Dendritic cell treated with granulocyte-macrophage colony-stimulating factor and Interleukin-4, amounts not matched to agents 40 ng/mL and 50 ng/mL, for 4 days (primary cell): ENCODE measurements around the gene LRP6.

Source experiments
- H3K27ac Mint-ChIP-seq: one replicate; pipeline ENCODE4 v1.8.0; 2022; ENCODE audit warnings: mild to moderate bottlenecking, mixed read lengths
- H3K27me3 Mint-ChIP-seq: one replicate; pipeline ENCODE4 v1.8.0; 2022; ENCODE audit warnings: mild to moderate bottlenecking, mixed read lengths
- H3K36me3 Mint-ChIP-seq: one replicate; pipeline ENCODE4 v1.8.0; 2022; ENCODE audit warnings: low read depth, mixed read lengths
- H3K4me1 Mint-ChIP-seq: one replicate; pipeline ENCODE4 v1.8.0; 2022; ENCODE audit warnings: low read depth, mixed read lengths
- H3K4me3 Mint-ChIP-seq: one replicate; pipeline ENCODE4 v1.8.0; 2022; ENCODE audit warnings: mild to moderate bottlenecking, moderate library complexity, mixed read lengths
- H3K9me3 Mint-ChIP-seq: one replicate; pipeline ENCODE4 v1.8.0; 2022; ENCODE audit warnings: mixed read lengths
- intact Hi-C: fragments of 100-400 bp; cut with micrococcal nuclease; formaldehyde crosslinking; loops from one replicate; pipeline ENCODE4 v1.15.0; 2022

LRP6 gene

GRCh38 chr12:12195516-12195915 lies 71.3 kb downstream of the LRP6 start:
- Mint-ChIP-seq H3K9me3 (peaks cover 25% of the 10 kb centered on the region), H3K4me3 (no peak overlapping the region), H3K27ac (no peak overlapping the region), H3K36me3 (no peaks in the 10 kb centered on the region), H3K4me1 (no peaks in the 10 kb centered on the region), H3K27me3 (peaks cover 3% of the 10 kb centered on the region)
- intact Hi-C loops, result no loop called here

GRCh38 chr12:12195081-12195480 lies 71.8 kb downstream of the LRP6 start:
- Mint-ChIP-seq H3K4me3 (no peak overlapping the region), H3K27me3 (peaks cover 6% of the 10 kb centered on the region), H3K9me3 (peaks cover 25% of the 10 kb centered on the region), H3K27ac (no peak overlapping the region), H3K4me1 (no peaks in the 10 kb centered on the region), H3K36me3 (no peaks in the 10 kb centered on the region)
- intact Hi-C loops, result no loop called here

- Mint-ChIP-seq H3K4me1 (no peaks in the 10 kb centered on the region), H3K27me3 (peaks cover 6% of the 10 kb centered on the region), H3K27ac (no peak overlapping the region), H3K4me3 (no peak overlapping the region), H3K9me3 (peaks cover 25% of the 10 kb centered on the region), H3K36me3 (no peaks in the 10 kb centered on the region)
- intact Hi-C loops, result no loop called here
These were observed 72.6 kb downstream of the LRP6 start for GRCh38 chr12:12194206-12194605.

GRCh38 chr12:12191008-12191407 lies 75.8 kb downstream of the LRP6 start:
- H3K4me1 Mint-ChIP-seq, result no peaks in the 10 kb centered on the region
- no peak overlapping the region for H3K4me3 Mint-ChIP-seq
- H3K9me3 Mint-ChIP-seq, result no peaks in the 10 kb centered on the region
- intact Hi-C loops, result no loop called here
- H3K27me3 Mint-ChIP-seq, result peaks cover 8% of the 10 kb centered on the region
- H3K36me3 Mint-ChIP-seq, result no peaks in the 10 kb centered on the region
- no peak overlapping the region for H3K27ac Mint-ChIP-seq

- H3K36me3 Mint-ChIP-seq, result no peaks in the 10 kb centered on the region
- H3K27me3 Mint-ChIP-seq, result peaks cover 8% of the 10 kb centered on the region
- no peak overlapping the region for H3K4me3 Mint-ChIP-seq
- no peaks in the 10 kb centered on the region for H3K9me3 Mint-ChIP-seq
- intact Hi-C loops, result no loop called here
- no peaks in the 10 kb centered on the region for H3K4me1 Mint-ChIP-seq
- no peak overlapping the region for H3K27ac Mint-ChIP-seq
These were observed 76.6 kb downstream of the LRP6 start for GRCh38 chr12:12190087-12190809.

GRCh38 chr12:12185414-12185813 lies 81.4 kb downstream of the LRP6 start:
- Mint-ChIP-seq H3K9me3 (no peaks in the 10 kb centered on the region), H3K4me3 (no peak overlapping the region), H3K4me1 (no peaks in the 10 kb centered on the region), H3K36me3 (no peaks in the 10 kb centered on the region), H3K27me3 (peaks cover 9% of the 10 kb centered on the region), H3K27ac (no peak overlapping the region)
- intact Hi-C loops, result no loop called here

GRCh38 chr12:12182703-12183365 lies 84.0 kb downstream of the LRP6 start:
- intact Hi-C loops, result no loop called here
- H3K9me3 Mint-ChIP-seq, result no peaks in the 10 kb centered on the region
- no peak overlapping the region for H3K27ac Mint-ChIP-seq
- no peaks in the 10 kb centered on the region for H3K4me1 Mint-ChIP-seq
- H3K27me3 Mint-ChIP-seq, result peaks cover 6% of the 10 kb centered on the region
- H3K4me3 Mint-ChIP-seq, result no peak overlapping the region
- H3K36me3 Mint-ChIP-seq, result no peaks in the 10 kb centered on the region

GRCh38 chr12:12181511-12181910 lies 85.3 kb downstream of the LRP6 start:
- peaks cover 8% of the 10 kb centered on the region for H3K27me3 Mint-ChIP-seq
- H3K4me3 Mint-ChIP-seq, result no peak overlapping the region
- no peaks in the 10 kb centered on the region for H3K36me3 Mint-ChIP-seq
- peaks cover under 1% of the 10 kb centered on the region for H3K4me1 Mint-ChIP-seq
- H3K9me3 Mint-ChIP-seq, result no peaks in the 10 kb centered on the region
- H3K27ac Mint-ChIP-seq, result no peak overlapping the region
- intact Hi-C loops, result no loop called here

GRCh38 chr12:12180575-12180974 lies 86.3 kb downstream of the LRP6 start:
- Mint-ChIP-seq H3K27me3 (peaks cover 8% of the 10 kb centered on the region), H3K4me3 (no peak overlapping the region), H3K36me3 (no peaks in the 10 kb centered on the region), H3K27ac (no peak overlapping the region), H3K4me1 (peaks cover 5% of the 10 kb centered on the region), H3K9me3 (no peaks in the 10 kb centered on the region)
- intact Hi-C loops, result no loop called here

- Mint-ChIP-seq H3K9me3 (no peaks in the 10 kb centered on the region), H3K27me3 (peaks cover 8% of the 10 kb centered on the region), H3K4me1 (peaks cover 5% of the 10 kb centered on the region), H3K36me3 (no peaks in the 10 kb centered on the region), H3K4me3 (no peak overlapping the region), H3K27ac (no peak overlapping the region)
- intact Hi-C loops, result no loop called here
These were observed 86.7 kb downstream of the LRP6 start for GRCh38 chr12:12180136-12180535.

- Mint-ChIP-seq H3K9me3 (no peaks in the 10 kb centered on the region), H3K27ac (no peak overlapping the region), H3K36me3 (no peaks in the 10 kb centered on the region)
These were observed 88.3 kb downstream of the LRP6 start for GRCh38 chr12:12178559-12178958.

GRCh38 chr12:12176402-12176801 lies 90.4 kb downstream of the LRP6 start:
- intact Hi-C loops, result no loop called here
- peaks cover 10% of the 10 kb centered on the region for H3K4me1 Mint-ChIP-seq
- H3K27ac Mint-ChIP-seq, result no peak overlapping the region
- no peak overlapping the region for H3K4me3 Mint-ChIP-seq
- H3K27me3 Mint-ChIP-seq, result peaks cover 12% of the 10 kb centered on the region
- no peaks in the 10 kb centered on the region for H3K36me3 Mint-ChIP-seq
- no peaks in the 10 kb centered on the region for H3K9me3 Mint-ChIP-seq

More at GRCh38 chr12:12178559-12178958, 88.3 kb downstream of the LRP6 start:
- Mint-ChIP-seq H3K27me3 (peaks cover 9% of the 10 kb centered on the region), H3K4me3 (no peak overlapping the region), H3K4me1 (peaks cover 5% of the 10 kb centered on the region)
- intact Hi-C loops, result no loop called here

- no peaks in the 10 kb centered on the region for H3K9me3 Mint-ChIP-seq
- no peaks in the 10 kb centered on the region for H3K36me3 Mint-ChIP-seq
- H3K4me3 Mint-ChIP-seq, result no peak overlapping the region
- intact Hi-C loops, result no loop called here
- no peak overlapping the region for H3K27ac Mint-ChIP-seq
- peaks cover 10% of the 10 kb centered on the region for H3K4me1 Mint-ChIP-seq
- peaks cover 24% of the 10 kb centered on the region for H3K27me3 Mint-ChIP-seq
These were observed 94.8 kb downstream of the LRP6 start for GRCh38 chr12:12171991-12172511.

- intact Hi-C loops, result no loop called here
- peaks cover 18% of the 10 kb centered on the region for H3K27me3 Mint-ChIP-seq
These were observed 99.0 kb downstream of the LRP6 start for GRCh38 chr12:12167847-12168246.

More at GRCh38 chr12:12167847-12168246, 99.0 kb downstream of the LRP6 start:
- H3K4me3 Mint-ChIP-seq, result no peak overlapping the region
- no peak overlapping the region for H3K27ac Mint-ChIP-seq
- H3K4me1 Mint-ChIP-seq, result peaks cover 5% of the 10 kb centered on the region
- no peaks in the 10 kb centered on the region for H3K36me3 Mint-ChIP-seq
- no peaks in the 10 kb centered on the region for H3K9me3 Mint-ChIP-seq
